NCI-H446 treated with DMSO at 0.1 percent for 48 hours (cell line): ENCODE data around the gene ANKLE2.

Experiments used
- DNase-seq: peaks from one replicate; lab custom pipeline; 2025; lab: John Stamatoyannopoulos, UW

Gene ANKLE2

GRCh38 chr12:132746613-132747012, 15.0 kb downstream of the ANKLE2 start:
- no peak for DNase-seq

GRCh38 chr12:132743831-132744230, 17.8 kb downstream of the ANKLE2 start:
- no peak for DNase-seq

- no peak for DNase-seq
Observed at GRCh38 chr12:132741620-132742019, 20.0 kb downstream of the ANKLE2 start.

- DNase-seq = no peak
Observed at GRCh38 chr12:132740652-132741051, 21.0 kb downstream of the ANKLE2 start.

- DNase-seq = no peak
Observed at GRCh38 chr12:132740313-132740646, 21.4 kb downstream of the ANKLE2 start.

GRCh38 chr12:132739600-132740312, 21.9 kb downstream of the ANKLE2 start:
- DNase-seq = no peak

- no peak for DNase-seq
Observed at GRCh38 chr12:132736913-132737312, 24.7 kb downstream of the ANKLE2 start.

GRCh38 chr12:132736378-132736777, 25.3 kb downstream of the ANKLE2 start:
- no peak for DNase-seq

- DNase-seq = no peak
Observed at GRCh38 chr12:132735496-132735895, 26.1 kb downstream of the ANKLE2 start.

GRCh38 chr12:132734206-132734605, 27.4 kb downstream of the ANKLE2 start:
- DNase-seq = no peak

GRCh38 chr12:132731574-132731973, 30.1 kb downstream of the ANKLE2 start:
- DNase-seq = no peak

GRCh38 chr12:132730353-132730752, 31.3 kb downstream of the ANKLE2 start:
- DNase-seq = no peak

- no peak for DNase-seq
Observed at GRCh38 chr12:132729541-132730320, 31.9 kb downstream of the ANKLE2 start.

GRCh38 chr12:132728502-132728901, 33.1 kb downstream of the ANKLE2 start:
- no peak for DNase-seq

GRCh38 chr12:132727091-132727794, 34.4 kb downstream of the ANKLE2 start:
- DNase-seq = no peak

GRCh38 chr12:132726386-132726785, 35.2 kb downstream of the ANKLE2 start:
- DNase-seq = no peak

GRCh38 chr12:132724506-132725241, 37.0 kb downstream of the ANKLE2 start:
- no peak for DNase-seq

GRCh38 chr12:132723764-132724140, 37.9 kb downstream of the ANKLE2 start:
- DNase-seq = no peak

GRCh38 chr12:132723015-132723763, 38.4 kb downstream of the ANKLE2 start:
- DNase-seq = no peak

- DNase-seq = no peak
Observed at GRCh38 chr12:132720606-132721345, 40.9 kb downstream of the ANKLE2 start.

GRCh38 chr12:132719954-132720324, 41.7 kb downstream of the ANKLE2 start:
- DNase-seq = no peak
